A172 (cell line): ENCODE results near the gene ZFAND3. TPM values are rescaled to one million over a fixed set of nuclear protein-coding genes. Genes with fewer than 3 reads are reported as not detected.
"Not testable (repeated sequence)": the region's sequence is repeated elsewhere in the genome, so short reads cannot be mapped to it uniquely, and the experiment has no call there.

Experiments
- DNase-seq: peaks from one replicate; pipeline ENCODE4 v3.0.0-alpha.2; 2015; ENCODE audit warnings: low spot score
- total RNA-seq: library from RNA; depleted of rRNA; stranded (reverse); fragments of >200 nt; shearing (Covaris generic); gene quantifications from 2 replicates; pipeline ENCODE4 v1.2.3, GENCODE V29; 2014

Gene ZFAND3
- total RNA-seq, 1 experiment from 2014 or later = 10.0 TPM

GRCh38 chr6:37865504-37865903, 46.0 kb downstream of the ZFAND3 start:
- no peak for DNase-seq

GRCh38 chr6:37866590-37867507, 47.3 kb downstream of the ZFAND3 start:
- no peak for DNase-seq

GRCh38 chr6:37867756-37868446, 48.4 kb downstream of the ZFAND3 start:
- DNase-seq = no peak

- DNase-seq = peak; percentile 66
These were observed 48.9 kb downstream of the ZFAND3 start for GRCh38 chr6:37868447-37868825.

GRCh38 chr6:37871616-37872372, 52.3 kb downstream of the ZFAND3 start:
- no peak for DNase-seq

GRCh38 chr6:37872373-37872745, 52.8 kb downstream of the ZFAND3 start:
- DNase-seq = no peak

GRCh38 chr6:37874726-37875125, 55.2 kb downstream of the ZFAND3 start:
- DNase-seq = no peak

- no peak for DNase-seq
These were observed 56.2 kb downstream of the ZFAND3 start for GRCh38 chr6:37875561-37876309.

- no peak for DNase-seq
These were observed 57.3 kb downstream of the ZFAND3 start for GRCh38 chr6:37876843-37877242.

GRCh38 chr6:37877373-37878149, 58.0 kb downstream of the ZFAND3 start:
- DNase-seq = no peak

GRCh38 chr6:37878150-37878710, 58.7 kb downstream of the ZFAND3 start:
- no peak for DNase-seq

GRCh38 chr6:37880602-37881001, 61.1 kb downstream of the ZFAND3 start:
- DNase-seq = not testable (repeated sequence)

GRCh38 chr6:37882292-37882691, 62.8 kb downstream of the ZFAND3 start:
- no peak for DNase-seq

- DNase-seq = peak; percentile 46
These were observed 63.3 kb downstream of the ZFAND3 start for GRCh38 chr6:37882724-37883413.

- no peak for DNase-seq
These were observed 65.0 kb downstream of the ZFAND3 start for GRCh38 chr6:37884548-37884947.

- DNase-seq = no peak
These were observed 69.5 kb downstream of the ZFAND3 start for GRCh38 chr6:37889051-37889450.

- DNase-seq = no peak
These were observed 70.0 kb downstream of the ZFAND3 start for GRCh38 chr6:37889486-37889885.

GRCh38 chr6:37891072-37891471, 71.5 kb downstream of the ZFAND3 start:
- no peak for DNase-seq

- no peak for DNase-seq
These were observed 73.7 kb downstream of the ZFAND3 start for GRCh38 chr6:37893257-37893656.

- DNase-seq = not testable (repeated sequence)
These were observed 74.2 kb downstream of the ZFAND3 start for GRCh38 chr6:37893734-37894133.
